GM19463 (cell line): ENCODE data around the gene NUP62.
"Not testable (repeated sequence)": the region's sequence is repeated elsewhere in the genome, so short reads cannot be mapped to it uniquely, and the experiment has no call there.

Experiments used
- ATAC-seq: cut with Tn5 transposase; IDR thresholded peaks from one replicate; pipeline ENCODE4 v1.9.1; 2021; ENCODE audit warnings: mild to moderate bottlenecking, moderate library complexity; ENCODE audit not compliant: unreplicated experiment

NUP62 gene

DNA sequence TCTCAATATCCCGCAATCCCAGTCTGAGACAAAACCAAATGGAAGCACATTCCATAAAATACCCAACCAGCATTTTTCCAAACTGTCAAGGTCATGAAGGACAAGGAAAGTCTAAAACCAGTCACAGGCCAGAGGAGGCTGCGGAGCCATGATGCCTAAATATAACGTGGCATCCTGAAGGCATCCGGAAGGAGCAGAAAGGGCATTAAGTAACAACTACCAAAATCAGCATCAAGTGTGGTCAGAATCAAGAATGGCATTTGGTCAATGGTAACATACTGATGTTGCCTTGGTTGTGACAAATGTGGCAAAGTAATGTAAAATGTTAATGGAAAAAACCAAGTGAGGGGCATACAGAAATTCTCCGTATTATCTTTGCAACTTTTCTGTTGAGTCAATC, 3.8 kb downstream of the NUP62 start:
- ATAC-seq = no peak

DNA sequence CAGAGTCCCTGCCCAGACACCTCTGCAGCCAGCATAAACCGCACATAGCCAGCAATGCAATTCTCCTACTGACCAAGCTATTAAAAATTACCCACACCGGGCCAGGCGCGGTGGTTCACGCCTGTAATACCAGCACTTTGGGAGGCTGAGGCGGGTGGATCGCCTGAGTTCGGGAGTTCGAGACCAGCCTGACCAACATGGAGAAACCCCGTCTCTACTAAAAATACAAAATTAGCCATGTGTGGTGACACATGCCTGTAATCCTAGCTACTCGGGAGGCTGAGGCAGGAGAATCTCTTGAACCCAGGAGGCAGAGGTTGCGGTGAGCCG, 4.5 kb downstream of the NUP62 start:
- ATAC-seq = not testable (repeated sequence)

DNA sequence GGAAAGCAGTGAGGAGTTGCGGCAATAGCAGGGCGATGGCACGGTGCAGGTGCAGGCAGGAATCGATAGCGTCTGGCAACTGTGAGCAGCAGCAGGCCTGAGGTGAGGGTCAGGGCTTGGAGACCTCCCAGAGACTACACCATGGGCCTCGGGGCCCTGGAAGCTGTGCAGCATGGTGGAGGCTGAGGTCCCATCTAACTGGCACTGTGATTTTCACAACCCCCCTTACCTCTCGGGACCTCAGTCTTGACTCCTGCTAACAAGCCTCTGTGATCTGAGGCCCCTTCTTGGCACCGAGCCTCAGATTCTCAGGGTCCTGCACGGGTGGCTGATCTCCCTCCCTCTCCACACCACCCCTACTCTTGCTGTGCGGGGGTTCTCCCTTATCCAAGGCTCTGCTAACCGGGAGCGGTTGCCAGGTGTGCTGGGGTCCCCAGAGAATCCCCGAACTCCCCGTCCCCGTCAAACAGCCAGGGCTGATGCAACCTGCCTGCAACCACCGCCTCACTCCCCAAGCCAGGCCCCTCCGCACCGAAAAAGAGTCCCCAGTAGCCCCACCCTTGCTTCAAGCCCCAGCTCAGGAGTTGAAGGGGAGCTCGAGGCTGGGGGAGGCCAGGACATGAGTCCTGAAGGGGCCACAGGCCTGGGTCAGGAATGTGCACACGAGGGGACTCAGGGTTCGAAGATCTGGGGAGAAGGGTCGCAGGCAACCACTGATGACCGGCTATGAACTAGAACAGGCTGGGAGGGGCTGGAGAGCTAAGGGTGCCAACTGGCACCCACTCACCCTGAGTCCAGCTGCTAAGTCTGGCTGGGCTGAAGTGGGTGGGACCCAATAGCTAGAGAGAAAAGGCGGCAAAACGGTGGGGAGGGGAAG, 5.1 kb downstream of the NUP62 start:
- no peak for ATAC-seq

DNA sequence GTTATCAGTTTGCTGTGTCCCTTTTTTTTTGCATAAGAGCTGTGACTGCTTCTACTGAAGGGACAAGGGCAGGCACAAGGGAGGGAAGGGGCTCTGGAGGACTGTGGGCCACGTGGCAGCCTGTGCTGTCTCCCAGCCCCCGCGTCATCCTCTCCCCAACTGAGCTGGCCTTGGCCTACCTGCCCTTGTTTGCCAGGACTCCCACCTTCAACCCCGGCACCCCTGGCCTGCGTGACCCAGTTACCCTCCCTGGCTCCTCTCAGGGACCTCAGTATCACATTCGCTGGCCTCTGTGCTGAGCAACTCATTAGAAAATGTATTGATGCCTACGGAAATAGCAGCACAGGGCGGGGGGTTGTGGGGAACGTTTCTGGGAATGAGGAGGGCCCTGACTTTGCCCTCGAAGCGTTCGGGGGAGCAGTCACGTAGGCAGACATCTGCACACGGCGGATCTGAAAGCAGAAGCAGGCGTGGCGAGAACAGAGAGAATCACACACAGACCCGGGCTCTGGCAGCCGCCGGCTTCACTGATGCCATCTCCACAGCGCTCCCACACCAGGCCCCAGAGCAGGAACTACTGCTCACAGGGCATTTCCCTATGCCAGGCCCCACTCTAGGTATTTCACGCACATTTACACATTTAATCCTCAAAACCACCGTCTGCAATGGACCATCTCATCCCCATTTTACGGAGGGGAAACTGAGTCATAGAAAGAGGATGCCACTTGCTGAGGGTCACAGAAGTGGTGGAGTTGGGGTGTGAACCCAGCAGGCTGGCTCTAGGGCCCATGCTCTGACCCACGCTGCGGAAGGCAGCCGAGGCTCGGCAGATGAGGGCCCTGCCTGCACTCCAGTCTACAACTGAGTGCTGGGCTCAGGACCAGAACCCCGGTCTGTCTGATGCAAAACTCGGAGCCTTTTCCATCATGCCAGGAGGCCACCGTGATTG, 6.0 kb downstream of the NUP62 start:
- no peak for ATAC-seq

DNA sequence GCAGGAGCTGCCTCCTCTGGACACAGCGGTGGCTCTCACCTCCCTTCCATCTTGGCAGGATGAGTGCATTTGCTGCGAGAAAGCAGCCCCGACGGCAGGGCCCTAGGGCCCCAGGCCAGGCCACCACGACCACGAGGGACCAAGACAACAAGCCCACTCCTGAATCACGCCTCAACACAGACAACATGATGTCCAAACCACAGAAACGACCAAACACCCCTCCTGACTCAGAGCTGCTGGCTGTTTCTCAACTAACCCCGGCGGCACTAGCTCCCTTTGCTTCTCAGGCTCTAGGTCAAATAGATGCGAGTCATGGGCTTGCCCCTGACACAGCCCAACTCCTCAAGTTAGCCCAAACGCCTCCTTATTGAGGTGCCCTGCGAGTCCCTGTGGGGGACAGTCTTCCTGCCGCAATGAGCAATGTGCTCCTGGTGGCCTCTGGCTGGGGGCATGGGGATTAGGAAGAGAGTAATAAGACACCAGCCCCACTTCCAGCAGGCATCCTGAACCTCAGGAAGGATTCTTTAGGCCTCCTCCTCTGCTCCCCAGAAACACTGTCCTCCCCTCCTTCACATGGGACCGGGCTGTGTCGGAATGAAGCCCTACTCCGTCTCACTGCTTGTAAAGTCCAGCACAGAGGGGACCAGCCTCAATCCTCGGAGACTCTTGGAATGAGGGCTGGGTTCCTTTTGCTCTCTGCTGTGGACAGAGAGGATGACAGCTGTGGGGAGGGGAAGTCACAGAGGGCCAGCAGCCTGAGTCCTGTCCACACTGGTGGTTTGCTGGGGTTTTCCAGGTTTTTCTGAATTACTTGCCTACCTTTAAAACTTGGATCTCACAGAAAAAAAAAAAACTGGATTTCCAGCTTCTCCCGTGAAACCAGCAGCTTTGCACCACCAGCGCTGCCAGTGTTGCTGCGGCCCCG, 7.2 kb downstream of the NUP62 start:
- no peak for ATAC-seq

DNA sequence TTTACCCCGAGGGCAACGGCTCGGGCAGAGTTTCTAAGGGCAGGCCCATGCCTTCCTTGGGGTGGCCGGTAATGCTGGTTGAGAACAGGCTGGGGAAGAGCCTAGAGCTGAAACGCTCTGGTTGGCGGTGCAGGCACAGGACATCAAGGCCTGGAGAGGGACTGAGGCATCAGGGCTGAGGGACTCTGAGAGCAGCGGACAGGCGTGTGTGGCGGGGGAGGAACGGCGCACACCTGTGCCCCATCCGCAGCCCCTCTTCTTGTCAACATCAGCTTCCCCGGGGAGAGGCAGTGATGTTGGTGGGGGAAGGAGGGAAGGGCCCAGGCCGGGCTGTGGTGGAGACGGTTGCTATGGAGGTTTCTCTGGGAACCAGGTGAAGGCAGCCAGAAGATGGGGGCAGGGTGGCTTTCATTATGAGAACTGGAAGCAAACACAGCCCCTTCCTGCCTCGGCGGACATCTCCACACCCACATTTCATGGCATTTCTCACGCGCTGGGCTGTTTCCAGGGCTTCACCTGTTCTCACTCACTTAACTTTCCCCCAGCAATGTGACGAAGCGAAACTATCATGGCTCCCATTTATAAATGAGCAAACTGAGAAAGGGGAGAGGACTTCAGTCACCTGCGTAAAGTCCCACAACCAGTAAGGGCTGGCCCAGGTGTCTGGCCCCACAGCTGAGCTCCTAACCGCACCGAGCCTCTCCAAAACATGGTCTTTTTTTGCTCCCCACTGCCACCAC, 8.5 kb downstream of the NUP62 start:
- ATAC-seq = no peak

DNA sequence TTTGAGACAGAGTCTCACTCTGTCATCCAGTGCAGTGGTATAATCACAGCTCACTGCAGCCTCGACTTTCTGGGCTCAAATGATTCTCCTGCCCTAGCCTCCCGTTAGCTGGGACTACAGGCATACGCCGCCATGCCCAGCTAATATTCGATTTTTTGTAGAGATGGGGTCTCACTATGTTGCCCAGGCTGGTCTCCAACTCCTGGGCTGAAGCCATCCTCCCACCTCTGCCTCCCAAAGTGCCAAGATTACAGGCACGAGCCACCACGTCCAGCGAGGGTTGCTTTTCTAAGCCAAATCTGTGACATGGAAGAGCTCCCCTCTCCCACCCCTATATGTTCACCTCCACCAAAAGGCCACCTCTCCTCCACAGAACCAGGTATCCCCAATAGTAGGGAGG, 11.2 kb downstream of the NUP62 start:
- ATAC-seq = no peak

DNA sequence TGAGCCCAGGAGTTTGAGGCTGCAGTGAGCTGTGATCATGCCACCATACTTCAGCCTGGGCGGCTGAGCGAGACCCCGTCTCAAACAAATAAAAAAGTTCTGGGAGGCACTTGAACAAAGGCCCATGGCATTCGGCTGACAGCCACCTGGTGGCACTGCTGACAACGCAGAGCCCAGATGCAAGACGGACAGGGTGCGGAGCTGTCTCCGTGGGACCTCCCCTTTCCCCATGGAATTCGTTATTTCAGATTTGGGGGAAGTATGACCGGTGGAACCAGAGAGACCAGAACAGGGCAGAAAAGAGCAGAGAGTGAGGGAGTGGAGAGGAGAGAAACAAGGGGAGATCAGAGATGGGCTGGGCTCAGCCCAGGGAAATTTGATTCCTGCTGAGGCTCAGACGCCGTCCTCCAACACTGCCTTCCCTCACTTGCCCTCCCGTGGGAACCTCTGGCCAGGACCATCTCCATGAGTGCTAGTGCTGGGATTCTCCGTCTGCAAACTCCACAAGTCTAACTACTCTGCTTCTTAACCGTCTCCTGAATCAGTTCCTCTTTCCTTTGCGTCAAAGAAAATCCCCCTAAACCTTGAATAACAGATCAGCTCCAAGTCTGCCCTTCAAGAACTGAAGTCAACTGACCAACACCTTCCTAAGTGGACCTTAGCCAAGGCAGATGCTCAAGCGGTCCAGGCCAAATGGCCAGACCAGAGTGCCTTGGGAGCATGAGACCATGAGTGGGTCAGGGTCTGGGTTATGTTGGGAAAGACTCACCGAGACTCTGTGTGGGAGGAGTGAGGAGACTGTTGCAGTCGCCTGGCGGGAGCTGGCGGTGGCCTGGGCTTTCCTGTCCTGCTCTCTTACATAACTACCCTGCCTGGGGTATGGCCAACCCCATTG, 12.2 kb downstream of the NUP62 start:
- no peak for ATAC-seq

DNA sequence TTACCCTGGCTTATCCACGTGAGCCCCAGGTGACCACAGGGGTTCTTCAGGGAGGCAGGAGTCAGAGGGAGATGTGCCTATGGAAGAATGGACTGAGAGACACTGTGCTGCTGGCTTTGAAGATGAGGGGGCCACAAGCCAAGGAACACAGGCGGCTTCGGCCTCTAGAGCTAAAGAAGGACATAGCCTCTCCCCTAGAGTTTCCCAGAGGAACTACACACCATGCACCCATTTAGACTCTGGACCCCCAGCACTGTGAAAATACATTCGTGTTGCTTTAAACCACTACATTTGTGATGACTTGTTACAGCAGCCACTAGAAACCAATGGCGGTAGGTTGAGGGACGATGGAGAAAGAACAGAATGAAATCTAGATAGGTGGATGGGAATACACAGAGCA, 14.0 kb downstream of the NUP62 start:
- ATAC-seq = no peak

DNA sequence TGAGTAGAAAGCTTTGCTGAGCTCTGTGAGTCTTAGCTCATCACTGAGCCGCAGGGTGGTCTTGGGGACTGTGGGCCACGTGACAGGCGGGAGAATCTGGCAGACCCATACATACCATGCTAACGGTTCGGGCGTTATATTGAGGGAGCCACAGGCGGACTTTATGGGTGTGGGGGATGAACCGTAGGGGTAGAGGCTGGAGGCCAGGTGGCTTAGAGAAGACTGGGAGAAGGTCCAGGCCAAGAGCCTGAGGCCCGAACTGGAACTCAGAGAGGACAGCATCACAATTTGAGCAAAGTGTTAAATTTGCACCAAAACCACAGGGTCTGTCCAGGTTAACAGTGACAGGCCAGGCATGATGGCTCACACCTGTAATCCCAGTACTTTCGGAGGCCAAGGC, 15.6 kb downstream of the NUP62 start:
- no peak for ATAC-seq

DNA sequence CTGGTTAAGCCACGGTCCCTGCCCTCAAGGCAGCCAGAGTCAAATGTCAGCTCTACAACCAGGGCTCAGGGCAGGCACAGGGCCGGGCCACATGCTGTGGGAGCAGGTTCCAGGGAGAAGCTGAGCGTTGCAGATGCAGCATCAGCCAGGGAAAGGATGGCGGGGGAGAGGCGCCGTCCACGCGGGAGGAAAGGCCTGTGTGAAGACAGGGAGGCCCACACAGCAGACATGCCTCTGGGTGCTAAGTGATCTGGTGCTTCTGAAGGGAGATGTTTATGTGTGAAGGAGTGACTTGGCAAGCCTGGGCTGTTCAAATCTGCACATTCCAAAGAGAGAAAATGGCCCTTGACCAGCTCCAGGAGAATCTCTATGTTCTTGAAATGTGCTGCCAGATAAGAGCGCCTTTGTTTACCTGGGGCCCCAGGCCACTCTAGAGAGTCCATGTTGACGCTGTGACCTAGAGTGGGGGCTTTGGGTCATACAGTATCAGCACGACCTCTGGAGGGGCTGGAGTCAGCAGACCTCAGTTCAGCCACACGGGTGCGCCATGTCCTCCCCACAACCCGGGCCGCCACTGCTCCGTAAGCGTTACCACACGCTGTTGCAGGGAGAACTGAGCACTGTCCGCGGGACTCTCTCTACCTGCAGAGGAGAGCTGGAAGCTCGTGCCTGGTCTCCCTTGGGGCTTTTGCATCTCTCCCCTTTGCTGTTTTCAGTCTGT, 16.2 kb downstream of the NUP62 start:
- no peak for ATAC-seq

DNA sequence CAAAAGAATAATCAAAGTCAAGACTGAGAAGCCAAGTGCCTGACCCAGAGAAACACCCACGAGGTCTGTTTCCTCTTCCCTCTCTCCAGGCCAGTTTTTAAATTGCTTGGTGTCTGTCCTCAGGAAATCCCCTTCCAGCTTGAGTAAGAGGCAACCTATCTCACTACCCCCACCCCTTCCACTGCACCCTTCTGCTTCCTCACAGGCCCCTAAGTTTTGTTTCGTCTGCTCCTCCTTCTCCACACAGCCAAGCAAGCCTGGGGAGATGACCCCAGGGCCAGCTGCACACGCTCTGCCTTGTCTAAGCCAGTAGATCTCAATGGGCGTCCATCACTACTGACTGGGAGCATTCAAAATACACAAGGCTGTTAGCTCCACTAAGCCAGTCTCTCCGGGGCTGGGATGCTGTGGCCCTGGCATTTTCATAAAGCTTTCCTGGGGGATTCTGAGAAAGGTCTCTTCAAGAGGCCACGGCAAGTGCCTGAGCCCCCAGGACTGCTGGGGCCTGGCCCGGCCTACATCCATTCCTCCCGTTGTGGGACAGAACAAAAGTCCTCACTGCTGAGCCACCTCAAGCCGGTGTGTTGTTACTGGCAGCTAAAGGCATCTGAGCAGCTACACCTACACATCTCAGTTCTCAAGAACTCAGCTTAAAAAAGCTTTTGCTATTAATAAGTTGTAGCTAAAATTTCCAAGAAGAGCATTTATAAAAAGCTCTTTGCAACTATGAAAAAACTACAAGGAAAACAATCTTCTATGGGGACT, 17.7 kb downstream of the NUP62 start:
- ATAC-seq = no peak

DNA sequence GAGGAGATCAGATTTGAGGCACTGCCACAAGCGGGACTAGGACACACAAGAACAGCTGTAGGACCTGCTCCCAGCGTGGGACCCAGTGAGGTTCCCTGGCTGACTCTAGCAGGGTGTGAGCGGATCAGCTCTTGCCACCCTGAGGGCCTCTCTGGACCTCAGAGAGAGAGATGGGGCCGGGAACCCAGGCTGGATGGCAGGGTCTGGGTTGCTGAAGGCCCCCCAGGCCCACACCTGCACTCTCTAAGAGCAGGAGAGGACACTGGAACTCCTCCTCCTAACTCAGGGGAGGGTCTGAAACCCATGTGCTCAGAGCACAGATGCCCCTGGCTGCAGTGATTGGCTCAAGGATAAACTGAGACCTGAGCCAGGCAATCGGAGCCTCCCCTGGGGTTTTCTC, 19.1 kb downstream of the NUP62 start:
- no peak for ATAC-seq

DNA sequence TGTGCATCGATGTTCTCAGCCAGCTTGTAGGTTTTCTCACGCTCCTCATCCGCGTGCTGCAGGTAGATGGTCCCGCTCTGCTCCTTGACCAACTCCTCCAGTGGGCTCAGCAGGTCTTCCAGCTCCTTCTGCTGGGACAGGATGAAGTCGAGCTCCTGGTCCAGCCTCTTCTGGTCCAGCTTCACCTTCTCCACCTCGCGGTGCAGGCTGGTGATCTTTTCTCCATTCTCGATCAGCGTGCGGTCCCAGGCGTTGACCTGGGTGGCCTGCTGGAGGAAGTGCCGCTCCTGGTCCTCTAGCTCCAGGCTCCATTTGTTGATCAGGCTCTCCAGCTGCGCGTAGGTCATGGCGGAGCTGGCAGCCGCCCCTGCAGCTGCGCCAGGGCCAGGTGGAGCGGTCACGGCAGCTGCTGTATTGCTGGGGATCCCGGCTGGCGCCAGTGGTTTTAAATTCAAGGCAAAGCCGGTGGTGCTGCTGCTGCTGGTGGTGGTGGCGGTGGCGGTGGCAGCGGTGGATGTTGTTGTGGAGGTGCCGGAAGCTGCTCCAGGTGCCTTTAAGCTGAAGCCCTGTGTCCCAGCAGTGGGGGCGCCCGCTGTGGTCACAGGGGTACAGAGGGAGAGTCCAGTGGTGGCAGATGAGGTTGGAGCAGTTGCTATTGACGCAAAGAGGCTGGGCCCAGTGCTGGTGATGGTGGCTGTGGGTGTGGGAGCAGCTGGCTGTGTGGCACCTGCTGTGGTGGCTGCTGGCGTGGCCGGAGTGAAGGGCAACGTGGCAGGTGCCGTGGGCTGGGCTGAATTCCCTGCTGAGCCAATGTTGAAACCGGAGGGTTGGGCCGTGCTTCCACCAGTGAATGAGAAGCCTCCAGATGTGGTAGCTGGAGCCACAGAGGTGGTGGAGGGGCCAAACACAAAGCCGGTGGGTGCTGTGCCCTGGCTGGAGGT, 20.6 kb downstream of the NUP62 start:
- no peak for ATAC-seq

DNA sequence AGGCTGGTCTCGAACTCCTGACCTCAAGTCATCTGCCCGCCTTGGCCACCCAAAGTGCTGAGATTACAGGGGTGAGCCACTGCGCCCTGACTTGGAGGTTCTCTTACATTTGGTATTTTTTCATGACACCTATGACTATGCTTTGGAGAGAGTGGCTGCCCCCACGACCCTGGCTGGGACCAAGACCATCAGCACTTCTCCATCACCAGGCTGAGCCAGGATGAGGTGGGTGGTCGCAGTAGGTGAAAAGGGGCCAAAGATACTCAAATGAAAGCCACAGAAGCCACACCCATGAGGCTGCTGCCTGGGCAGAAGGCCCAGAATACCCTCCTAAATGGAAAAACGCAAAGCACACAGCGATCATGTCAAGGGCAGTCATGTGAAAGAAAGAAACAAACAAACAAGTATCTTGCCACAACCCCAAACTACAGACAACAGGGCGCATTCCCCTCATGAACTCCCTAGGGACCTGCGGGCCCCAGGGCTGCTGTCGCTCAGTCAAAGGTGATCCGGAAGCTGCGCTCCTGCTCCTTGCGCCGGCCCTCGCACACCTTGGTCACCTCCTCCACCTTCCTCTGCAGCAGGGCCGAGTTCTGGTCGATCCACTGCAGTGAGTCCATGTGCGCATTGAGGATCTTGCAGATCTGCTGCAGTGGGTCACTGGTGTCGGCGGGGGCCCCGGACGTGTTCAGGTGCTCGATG, 21.4 kb downstream of the NUP62 start:
- no peak for ATAC-seq

DNA sequence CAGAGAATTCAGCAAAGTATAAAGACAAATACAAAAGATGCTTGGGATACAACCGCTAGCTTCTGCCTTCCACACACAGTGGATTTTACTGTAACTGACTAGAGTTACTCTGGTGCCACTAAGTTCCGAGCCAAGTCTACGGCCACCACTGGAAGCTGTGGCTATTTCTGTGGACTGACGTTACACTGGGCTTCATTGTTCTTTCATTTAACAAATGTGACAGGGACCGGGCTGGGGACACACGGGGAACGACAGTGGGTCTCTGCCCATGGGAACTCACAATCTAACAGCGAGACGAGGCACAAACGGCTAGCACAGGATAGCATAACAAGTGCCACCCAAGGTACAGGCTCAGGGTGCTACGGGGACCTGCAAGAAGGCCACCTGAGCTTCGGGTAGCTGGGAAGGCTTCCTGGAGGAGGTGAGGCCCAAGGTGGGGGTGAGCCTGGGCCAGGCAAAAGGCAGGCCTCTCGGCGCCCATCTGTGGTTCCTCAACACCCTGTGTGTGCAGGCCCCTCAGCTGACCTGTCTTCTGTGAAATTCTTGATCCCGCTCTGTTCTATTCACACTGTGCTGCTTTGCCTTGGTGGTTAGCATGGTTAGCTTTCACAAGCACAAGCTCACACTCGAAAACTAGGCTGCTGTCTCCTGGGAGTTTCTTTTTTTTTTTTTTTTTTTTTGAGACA, 22.3 kb downstream of the NUP62 start:
- ATAC-seq = no peak
